HL-60/S4 treated with retinoic acid at 250 ng/mL for 4 days and 3 days (cell line): ENCODE results near the gene VIT.

ENCODE experiments used
- in situ Hi-C: fragments of 300-500 bp; cut with MboI; formaldehyde crosslinking; loops from 2 replicates; pipeline ENCODE4 v1.7.0; 2022; ENCODE audit warnings: low sequenced_read_pairs

VIT gene

DNA sequence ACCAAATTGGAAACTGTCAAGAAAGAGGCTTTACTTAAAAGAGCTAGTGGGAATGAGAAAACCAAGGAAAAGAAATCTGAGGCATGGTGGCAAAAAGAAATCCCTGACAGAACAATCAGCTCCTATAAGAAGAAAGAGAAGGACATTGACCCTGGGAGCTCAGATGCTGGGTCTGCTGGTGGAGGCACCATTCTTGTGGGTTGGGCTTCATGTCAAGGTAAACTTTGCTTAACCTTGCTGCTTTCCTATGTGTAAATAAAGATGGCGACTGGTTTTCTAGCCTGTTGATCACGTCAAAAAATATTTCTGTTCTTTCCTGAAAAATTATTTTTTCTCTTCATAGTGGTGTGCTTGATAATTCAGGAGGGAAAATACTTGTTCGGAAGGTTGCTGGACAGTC, 58.1 kb downstream of the VIT start:
- in situ Hi-C loops = no loop called here

DNA sequence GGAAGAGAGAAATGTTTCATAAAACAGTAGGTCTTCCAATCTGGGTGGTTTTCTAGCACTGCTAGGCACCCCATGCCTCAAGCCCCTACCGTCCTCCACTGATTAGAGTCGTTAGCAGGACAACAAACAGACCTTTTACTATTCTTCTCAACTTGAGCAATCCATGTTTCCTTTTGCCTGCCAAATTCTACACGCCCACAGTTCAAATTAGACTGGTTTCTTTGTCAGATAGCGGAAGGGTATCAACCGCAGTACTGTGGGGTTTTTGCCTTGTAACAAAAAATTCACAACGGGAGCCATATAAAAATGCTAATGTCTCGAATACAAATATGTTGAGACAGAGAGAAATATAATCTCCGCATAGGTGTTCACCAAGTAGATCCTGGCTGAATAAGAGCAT, 59.9 kb downstream of the VIT start:
- in situ Hi-C loops = no loop called here

DNA sequence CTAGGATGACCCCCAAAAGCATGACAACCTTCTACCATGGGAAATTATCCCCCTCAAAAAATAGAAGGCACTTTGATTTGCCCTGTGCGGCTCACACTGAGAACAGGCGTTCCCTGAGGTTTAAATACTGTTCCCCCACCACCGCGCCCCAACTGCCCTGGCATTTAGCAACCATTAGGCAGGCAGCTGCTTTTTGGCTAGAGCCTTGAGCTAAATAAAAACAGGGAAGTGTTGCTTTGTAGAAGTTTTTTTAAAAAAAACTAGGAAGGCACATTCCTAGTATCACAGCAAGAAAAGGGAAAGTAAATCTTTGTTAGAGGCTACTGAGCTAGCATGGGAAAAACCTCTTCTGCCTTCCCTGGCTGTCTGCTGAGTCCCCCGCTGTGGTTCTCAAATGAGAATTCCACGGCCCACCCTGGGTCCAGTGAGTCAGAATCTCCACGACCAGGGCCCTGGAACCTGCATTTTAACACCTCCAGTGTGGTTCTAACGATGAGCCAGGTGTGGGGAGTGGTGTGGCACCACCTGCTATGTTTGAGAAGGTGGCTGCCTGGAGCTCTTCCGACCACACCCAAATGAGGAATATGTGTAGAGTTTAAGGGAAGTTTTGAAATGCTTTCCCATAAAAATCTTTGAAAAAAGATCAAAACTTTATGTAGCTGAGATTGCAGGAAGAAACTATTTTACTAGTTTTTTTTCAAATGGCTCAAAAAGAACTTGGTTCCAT, 66.4 kb downstream of the VIT start:
- in situ Hi-C loops = no loop called here

DNA sequence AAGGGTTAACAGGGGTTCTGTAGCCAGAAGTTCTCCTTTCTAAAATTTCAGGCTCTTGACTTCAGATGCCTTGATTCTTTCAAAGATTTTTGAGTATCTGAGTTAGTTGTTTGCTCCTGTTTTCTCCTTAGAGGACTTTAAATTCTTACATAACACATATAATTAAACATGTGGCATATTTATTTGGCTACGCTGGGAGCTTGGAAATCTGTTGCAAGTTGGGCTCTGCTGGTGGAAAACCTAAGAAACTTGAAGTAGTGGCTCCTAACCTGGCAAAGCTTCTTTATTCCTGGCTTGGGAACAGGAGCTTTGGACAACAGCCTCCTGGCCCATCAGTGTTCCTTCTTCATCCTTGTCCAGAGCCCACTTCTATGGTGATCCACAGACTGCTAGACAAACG, 72.6 kb downstream of the VIT start:
- in situ Hi-C loops = no loop called here

DNA sequence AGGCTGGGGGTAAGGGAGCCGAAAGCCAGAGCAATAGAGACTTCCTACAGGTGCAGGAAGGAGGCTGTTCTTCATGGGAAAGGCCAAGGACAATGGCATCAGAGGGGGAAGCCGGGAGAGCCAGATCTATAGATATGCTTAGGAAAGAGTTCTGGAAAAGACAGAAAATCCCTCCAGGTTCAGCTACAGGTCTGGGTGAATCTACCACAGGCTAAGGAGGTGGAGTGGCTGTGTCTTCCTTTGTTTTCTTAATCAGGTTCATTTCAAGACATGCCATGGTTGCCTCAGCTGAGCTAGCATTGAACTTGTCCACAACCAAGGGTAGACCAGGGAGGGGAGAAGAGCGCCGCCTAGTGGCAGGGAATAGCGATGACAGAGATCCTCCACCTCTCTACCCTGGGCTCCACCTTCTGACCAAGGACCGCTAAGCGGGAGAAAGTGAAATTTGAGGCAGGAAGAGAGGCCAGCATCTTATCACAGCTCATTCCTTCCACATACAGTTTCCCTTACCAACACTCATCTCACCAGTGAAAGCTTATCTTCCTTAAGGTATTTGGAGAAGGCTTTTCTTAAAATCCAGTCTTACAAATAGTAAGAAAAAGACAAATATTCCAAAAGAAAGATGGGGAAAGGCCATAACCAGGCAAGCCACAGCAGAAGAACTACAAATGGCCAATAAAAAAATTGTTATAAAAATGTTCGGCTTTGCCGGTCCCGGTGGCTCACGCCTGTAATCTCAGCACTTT, 74.2 kb downstream of the VIT start:
- in situ Hi-C loops = no loop called here

DNA sequence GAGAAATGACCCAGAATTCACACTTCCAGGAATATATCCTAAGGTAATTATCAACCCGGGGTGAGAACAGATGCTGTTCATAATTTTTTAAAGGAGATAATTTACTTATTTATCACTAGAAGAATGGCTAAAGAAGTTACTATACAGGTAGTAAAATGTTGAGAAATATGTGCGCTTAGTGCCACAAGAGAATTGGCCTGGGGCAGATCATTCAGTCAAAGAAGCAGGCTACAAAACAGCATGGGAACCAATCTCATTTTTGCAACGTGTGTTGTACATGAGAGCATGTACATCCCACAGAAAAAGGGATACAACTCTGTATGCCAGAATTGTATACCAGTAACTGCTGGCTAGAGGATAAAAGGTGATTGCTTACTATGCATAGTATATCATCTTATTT, 75.2 kb downstream of the VIT start:
- in situ Hi-C loops = no loop called here

DNA sequence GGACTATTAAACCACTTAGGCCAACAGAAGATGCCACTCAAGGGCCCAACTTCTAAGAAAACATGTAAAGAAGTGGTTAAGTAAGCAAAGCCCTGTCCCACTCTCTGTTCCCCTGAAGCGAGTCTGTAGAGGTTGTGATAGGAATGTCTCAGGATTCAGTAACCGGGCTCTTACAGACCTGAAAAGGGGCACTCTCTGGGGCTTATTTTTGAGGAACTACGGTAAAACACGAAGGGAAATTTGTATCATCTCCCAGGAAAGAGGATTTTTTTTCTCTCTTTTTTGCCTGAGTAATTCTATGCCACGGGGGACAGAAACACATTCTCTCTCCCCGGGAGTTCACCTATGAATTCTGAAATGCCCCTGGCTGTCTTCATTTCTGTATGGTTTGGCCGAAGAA, 77.4 kb downstream of the VIT start:
- in situ Hi-C loops = no loop called here

DNA sequence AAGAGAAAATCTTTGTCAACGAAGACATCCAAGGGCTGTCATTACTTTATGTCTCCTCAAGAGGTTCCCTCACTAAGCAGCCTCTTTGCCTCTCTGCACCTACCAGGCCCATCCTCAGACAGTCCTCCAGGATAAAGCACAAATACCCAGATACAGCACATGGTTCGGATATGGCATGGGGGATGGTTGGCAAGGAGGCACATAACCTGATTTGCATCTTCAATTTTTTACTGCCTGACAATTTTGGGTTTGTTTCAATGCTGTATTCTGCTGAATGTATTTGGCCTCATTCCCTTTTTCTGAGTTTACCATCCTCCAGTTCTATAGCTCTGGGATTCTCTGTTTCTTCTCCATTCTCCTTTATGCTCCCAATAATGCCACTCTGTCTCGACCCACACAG, 78.8 kb downstream of the VIT start:
- in situ Hi-C loops = no loop called here

DNA sequence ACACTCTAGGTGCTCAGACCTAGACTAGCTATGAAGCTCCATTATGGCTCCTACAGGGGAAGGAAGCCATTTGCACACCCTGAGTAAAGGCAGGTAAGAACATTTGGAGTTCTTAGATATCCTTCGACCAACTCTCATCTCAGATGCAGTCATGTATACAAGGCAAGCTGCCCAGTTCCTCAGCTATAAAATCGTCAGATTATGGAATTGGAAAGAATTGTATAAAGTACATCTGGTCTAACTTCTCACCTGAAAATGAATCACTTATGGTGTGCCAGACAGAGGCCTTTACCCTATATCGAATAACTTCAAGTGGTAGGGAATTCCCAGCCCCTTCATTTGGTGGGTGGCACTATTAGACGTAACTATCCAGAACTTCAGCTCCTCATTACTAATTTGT, 79.3 kb downstream of the VIT start:
- in situ Hi-C loops = no loop called here

DNA sequence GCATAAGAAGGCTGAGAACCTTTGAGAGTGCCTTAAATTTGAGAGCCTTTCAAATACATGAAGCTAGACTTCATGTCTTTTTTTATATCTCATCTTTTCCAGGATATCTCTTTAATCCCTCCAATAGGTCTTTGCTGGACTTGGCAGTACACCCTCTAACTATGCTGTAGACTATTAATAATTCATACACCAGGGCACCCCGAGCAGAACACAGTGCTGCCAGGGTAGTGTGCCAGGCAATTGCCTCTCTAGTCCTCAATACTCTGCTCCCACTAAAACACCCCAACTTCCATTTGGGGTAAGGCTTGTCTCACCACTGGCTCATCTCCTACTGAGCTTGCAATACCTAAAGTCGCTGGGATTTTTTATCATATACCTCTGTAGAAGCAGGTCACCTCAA, 80.8 kb downstream of the VIT start:
- in situ Hi-C loops = no loop called here

DNA sequence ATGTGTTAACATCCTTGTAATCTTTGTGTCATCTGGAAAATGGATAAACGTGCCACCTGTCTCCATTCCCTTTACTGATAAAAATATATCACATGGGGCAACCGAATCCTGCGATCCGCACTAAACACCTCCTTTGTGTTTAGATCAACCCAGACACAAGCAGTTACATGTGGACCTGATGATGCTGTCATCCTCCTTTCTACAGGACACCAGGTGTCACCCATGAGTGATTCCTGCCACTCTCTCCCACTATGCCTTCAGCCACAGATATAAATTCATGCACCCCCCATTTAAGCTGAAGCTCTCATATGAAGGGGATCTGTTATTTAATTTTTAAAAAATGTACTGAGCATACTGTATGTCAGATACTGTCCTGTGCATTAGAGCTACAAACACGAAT, 81.3 kb downstream of the VIT start:
- in situ Hi-C loops = no loop called here

DNA sequence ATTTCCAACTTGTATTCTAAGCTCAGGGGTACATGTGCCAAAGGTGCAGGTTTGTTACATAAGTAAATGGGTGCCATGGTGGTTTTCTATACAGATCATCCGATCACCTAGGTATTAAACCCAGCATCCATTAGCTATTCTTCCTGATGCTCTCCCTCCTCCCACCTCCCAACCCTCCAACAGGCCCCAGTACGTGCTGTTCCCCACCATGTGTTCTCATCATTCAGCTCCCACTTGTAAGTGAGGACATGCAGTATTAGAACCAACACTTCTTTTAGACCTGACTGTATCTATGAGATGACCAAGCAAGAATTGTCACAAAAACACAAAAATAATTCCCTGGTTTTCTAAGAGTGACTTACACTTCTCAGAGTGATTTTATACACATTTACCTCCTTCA, 83.0 kb downstream of the VIT start:
- in situ Hi-C loops = no loop called here

DNA sequence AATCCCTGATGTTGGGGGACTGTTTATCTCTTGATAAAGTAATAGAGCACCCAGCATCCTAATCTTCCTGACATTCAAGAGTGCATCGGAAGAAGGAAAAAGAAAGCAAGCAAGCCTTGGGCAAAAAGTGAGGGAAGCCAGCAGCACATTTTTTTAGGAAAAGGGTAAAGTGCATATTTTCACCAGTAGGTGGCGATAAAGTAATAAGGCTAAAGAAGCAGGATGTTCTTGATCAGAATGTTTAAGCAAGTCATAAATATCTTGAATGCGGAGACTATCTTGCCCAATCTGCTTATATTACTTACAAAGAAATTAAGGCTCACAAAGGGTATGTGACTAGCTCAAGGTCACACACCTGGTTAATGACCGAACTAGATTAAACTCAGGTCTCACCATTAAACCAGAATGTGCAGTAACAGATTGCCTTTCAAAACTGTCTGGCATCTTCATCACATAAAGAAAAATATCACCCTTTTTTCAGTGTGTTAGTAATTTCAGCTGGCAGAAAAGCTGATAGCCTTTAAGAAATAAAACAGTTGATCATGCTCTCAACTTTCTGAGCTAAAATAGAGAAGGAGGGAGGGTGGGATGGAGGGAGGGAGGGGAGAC, 83.8 kb downstream of the VIT start:
- in situ Hi-C loops = no loop called here

DNA sequence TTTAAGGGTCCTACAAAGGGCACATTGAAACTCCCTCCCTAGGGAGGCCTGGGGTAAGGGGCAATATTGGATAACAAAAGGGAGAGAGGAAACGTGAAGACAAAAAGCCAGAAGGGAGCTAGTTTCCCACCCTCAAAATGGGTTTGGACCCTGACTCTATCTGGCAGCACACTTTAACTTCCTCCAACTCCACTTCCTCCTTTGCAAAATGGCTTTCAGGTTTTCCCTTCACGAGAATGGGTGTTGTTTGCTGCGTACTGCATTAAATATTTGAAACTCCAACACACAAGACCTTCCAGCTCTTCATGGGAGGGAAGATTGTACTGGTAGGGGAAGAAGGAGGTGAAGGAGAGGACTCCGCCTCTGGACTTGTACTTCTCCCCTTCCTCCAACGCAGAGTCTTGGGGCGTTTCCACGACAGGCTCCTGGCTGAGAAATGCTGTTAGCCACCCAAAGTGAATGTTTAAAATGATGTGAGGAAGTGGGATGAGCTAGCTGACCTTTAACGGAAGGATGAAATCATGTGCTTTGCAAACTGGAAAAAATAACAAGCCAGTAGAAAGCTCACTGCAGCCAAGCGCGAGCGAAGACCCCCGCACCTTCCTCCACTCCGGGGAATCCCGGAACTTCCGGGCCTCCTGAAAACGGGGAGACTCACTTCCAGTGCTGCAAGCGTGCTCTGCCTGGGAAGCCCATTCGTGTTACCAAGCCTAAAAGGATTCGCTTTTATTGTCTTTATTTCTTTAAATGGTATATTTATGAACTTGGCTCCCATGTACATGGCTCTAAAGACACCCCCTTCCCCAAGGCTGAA, 85.6 kb downstream of the VIT start:
- in situ Hi-C loops = no loop called here

DNA sequence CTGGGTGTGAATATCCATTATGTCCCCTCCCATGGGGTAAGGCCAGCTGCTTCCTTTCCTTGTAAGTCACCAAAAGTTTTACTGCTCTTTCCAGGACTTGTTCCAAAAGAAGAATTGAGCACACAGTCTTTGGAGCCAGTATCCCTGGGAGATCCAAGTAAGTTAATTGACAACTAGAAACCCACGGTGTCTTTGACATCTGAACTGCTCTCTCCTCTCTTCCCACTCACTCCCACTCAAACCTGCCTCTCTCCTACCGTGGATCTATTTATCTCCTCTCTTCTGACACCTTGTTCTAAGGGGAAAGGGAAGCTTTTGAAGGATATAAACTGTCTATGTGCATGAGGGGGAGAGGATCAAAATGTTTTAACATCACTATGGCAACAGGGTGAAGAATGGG, 86.7 kb downstream of the VIT start:
- in situ Hi-C loops = no loop called here

DNA sequence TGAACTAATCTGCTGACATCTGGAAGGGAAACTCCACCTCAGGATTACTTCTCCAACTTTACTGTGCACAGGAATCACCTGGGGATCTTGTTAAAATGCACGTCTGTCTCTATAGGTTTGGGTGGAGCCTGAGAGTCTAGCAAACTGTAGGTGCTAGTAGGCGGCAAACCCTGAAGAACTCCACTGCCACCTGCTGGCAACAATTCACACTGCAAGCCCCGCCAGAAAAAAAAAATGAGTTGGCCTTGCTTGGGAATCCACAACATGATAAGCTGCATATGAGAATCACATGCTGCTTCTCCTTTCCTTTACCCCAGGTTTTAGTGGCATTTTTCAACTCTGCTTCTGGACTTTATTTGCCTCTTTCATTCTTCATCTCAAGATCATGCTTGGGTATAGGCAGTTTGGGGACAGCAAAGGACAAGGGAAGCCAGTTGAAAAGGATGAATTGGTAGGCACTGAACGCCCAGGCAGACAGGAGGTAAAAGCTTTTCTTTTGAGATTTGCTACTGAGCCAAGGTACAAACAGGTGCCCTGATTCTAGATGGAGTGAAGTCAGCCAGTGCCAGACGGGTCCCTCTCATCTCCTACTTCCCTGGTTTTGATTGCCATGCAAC, 88.8 kb downstream of the VIT start:
- in situ Hi-C loops = no loop called here

DNA sequence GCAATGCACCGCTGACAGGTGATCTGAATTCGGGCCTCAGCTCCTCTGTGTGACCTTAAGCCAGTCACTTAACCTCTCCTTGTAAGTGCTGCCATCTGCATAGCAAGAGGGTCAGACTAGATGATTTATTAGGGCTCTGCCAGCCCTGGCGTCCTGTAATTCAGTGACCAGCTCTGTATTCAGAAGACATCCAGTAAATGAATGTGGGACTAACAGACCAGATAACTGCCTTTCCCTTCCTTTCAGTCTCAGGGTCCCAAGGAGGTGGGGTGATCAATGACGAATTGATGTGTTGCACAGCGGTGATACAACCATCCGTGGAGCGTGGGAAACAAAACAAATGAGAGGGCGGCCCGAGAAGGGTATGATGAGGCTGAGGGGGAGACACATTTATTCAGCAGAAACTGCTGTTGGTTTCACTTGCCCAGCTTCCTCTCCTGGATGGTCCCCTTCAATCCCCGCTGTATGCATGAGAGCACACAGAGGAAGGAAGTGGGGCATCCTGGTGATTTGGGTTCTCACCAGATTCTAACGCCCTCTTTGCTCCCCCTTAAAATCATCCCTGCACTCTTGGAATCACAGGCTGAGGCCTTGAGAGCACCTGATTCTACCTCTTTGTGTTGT, 92.8 kb downstream of the VIT start:
- in situ Hi-C loops = no loop called here

DNA sequence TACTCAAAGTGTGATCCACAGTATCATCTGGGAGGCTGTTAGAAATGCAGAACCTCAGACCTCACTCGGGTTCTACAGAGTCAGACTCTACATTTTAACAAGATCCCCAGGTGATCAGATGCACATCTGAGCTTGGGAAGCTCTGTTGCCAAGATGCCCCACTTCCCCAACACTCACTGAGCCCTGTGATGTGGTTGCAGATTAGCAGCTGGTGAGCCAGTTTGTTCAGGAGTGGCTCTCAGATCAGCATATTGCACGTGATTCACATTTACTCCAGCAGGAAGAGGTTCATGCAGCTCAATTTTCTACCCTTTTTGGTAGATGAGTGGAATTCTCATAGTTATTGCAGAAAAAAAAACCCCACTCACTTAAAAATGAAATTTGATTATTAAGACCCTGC, 96.4 kb downstream of the VIT start:
- in situ Hi-C loops = no loop called here

DNA sequence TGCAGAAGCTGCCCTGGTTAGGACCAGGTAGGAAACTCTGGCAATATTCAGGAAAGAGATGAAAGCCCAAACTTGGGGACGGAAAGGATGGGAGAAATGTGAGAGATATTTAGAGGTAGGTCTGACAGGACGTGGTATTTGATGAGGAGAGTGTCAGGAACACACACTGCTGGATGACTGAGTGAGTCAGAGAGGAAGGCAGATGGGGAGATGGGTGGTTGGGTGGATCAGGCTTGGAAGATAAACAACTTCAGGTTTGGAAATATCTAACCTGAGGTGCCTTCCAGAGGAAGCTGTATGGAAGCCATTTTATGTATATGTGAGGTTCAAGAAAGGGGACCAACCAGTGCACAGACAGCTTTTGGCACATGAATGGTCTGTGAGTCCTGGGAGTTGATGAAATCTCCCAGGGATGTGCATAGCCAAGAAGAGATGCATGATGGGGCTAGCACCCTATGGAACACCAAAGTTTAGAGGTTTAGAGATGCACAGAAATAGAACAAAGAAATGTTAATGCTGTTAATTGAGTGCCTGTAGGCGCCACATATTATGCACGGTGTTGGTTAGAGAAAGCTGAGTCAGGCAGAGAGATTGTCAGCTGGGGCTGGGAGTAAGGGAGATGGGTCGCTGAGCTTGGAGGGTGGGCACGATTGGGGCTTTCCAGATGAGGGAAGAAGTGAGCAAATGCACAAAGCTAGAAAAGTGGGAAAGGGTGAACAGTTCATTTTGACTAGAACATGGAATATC, 101.0 kb downstream of the VIT start:
- in situ Hi-C loops = no loop called here

DNA sequence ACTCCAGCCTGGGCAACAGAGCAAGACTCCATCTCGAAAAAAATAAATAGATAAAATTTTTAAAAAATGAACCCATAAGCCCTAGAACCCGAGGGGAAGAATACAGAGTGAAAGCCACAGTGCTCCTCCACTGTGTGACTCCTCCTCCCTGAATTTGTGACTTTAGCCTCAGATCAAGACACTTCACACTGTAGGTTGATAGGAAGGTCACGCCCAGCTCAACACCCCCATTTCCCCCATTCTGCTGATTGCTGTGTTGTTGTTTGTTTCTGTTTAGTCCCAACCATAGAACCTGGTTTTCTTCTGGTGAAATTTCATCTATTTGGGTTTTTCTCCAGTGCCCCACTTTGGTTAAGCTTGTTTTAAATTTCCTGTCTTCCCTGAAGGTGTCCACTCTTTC, 102.2 kb downstream of the VIT start:
- in situ Hi-C loops = no loop called here
